PC-9 (cell line): ENCODE results near the gene CLASP1. TPM values are rescaled to one million over a fixed set of nuclear protein-coding genes. Genes with fewer than 3 reads are reported as not detected.

Experiments
- BruUV-seq: library from RNA; stranded (reverse); fragments of 400-500 nt; replicated peaks from 2 replicates; lab custom pipeline; 2021; lab: Mats Ljungman, UMichigan
- CTCF ChIA-PET: fragments of 300-600 bp; sonication (Branson Sonifier 250); formaldehyde crosslinking; loops from one replicate; lab custom pipeline; 2022; ENCODE audit warnings: antibody characterized with exemption; lab: Charles Lee
- POLR2A ChIA-PET: fragments of 300-600 bp; sonication (Branson Sonifier 250); formaldehyde crosslinking; loops from one replicate; lab custom pipeline; 2022; ENCODE audit warnings: antibody characterized with exemption; ENCODE audit not compliant: unreplicated experiment; lab: Charles Lee
- DNase-seq, 2 experiments: peaks; one replicate each; pipeline versions ENCODE4 v3.0.0 to v3.0.0-alpha.2; 2015 to 2022; ENCODE audit warnings: mixed read lengths in 1 of 2
- H2AFZ ChIP-seq: fragments of 200-600 bp; sonication (generic); 2 replicates; pipeline ENCODE4 v1.8.1; 2017; ENCODE audit warnings: antibody characterized with exemption
- H3F3A ChIP-seq: fragments of 200-600 bp; sonication (generic); 2 replicates; pipeline ENCODE4 v1.8.1; 2017; ENCODE audit warnings: antibody characterized with exemption, mild to moderate bottlenecking, low read depth; ENCODE audit not compliant: insufficient read depth
- H3K27ac ChIP-seq: fragments of 200-600 bp; sonication (generic); 2 replicates; pipeline ENCODE4 v1.6.1; 2016; ENCODE audit warnings: mixed run types
- H3K27me3 ChIP-seq: fragments of 200-600 bp; sonication (generic); 2 replicates; pipeline ENCODE4 v1.6.1; 2016; ENCODE audit warnings: low read depth, mixed run types; ENCODE audit not compliant: insufficient read depth
- H3K36me3 ChIP-seq: fragments of 200-600 bp; sonication (generic); 2 replicates; pipeline ENCODE4 v1.6.1; 2016; ENCODE audit warnings: low read depth, mixed run types
- H3K4me1 ChIP-seq: fragments of 200-600 bp; sonication (generic); replicated peaks from 2 replicates; pipeline ENCODE4 v1.6.1; 2016; ENCODE audit warnings: mixed run types; ENCODE audit not compliant: insufficient read depth
- H3K4me2 ChIP-seq: fragments of 200-600 bp; sonication (generic); 2 replicates; pipeline ENCODE4 v1.6.1; 2017; ENCODE audit warnings: mixed run types
- H3K4me3 ChIP-seq: fragments of 200-600 bp; sonication (generic); 2 replicates; pipeline ENCODE4 v1.6.1; 2016; ENCODE audit warnings: mixed run types
- H3K79me2 ChIP-seq: fragments of 200-600 bp; sonication (generic); 2 replicates; pipeline ENCODE4 v1.6.1; 2017; ENCODE audit warnings: low read depth, mixed run types
- H3K9me2 ChIP-seq: fragments of 200-600 bp; sonication (generic); 2 replicates; pipeline ENCODE4 v1.8.1; 2017; ENCODE audit warnings: mild to moderate bottlenecking; ENCODE audit not compliant: insufficient read depth
- H3K9me3 ChIP-seq: fragments of 200-600 bp; sonication (generic); 2 replicates; pipeline ENCODE4 v1.8.1; 2016; ENCODE audit warnings: low read depth; ENCODE audit not compliant: insufficient read depth
- H4K20me1 ChIP-seq: fragments of 200-600 bp; sonication (generic); 2 replicates; pipeline ENCODE4 v1.8.1; 2017; ENCODE audit not compliant: insufficient read depth
- EZH2 ChIP-seq: fragments of 200-600 bp; sonication (generic); IDR thresholded peaks from 2 replicates; pipeline ENCODE4 v1.8.0; 2017; ENCODE audit warnings: antibody characterized with exemption, low read depth
- intact Hi-C: fragments of 100-400 bp; cut with micrococcal nuclease; formaldehyde crosslinking; loops from one replicate; pipeline ENCODE4 v1.10.0; 2022; ENCODE audit not compliant: unreplicated experiment
- total RNA-seq: library from RNA; stranded (reverse); gene quantifications from 2 replicates; pipeline ENCODE4 v1.2.3, GENCODE V29; 2021
- TF ChIP-seq, protein P1 (sequence below): fragments of 200-600 bp; sonication (generic); conservative IDR thresholded peaks from 2 replicates; pipeline ENCODE4 v1.6.1; 2017; ENCODE audit warnings: mixed run types, antibody characterized with exemption, mild to moderate bottlenecking, moderate library complexity

CLASP1 gene
- total RNA-seq, 1 experiment from 2014 or later = 61.8 TPM

DNA sequence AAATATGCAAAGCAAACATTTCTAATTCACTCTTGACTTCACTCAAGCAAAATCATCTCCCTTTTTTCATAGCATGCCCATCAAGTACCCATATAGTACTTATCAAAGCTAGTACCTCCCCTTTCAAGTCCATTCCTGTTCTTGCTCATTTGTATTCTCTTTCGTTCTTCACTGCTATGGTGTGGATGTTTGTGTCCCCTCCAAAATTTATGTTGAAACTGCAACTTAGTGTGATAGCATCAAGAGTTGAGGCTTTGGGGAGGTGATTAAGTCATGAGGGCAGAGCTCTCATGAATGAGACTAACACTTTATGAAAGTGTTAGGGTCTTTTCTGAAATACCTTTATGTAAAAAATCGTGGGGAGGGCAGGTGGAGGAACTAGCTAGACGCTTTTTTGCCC, 65.7 kb downstream of the CLASP1 start:
- H2AFZ ChIP-seq = no peak overlapping the region
- no peaks in the 10 kb centered on the region for H3K27me3 ChIP-seq
- intact Hi-C loops = no loop called here
- H3F3A ChIP-seq = no peaks in the 10 kb centered on the region
- no peak overlapping the region for H3K27ac ChIP-seq
- BruUV-seq = no TSS peak
- no peak overlapping the region for H3K4me3 ChIP-seq
- no peaks in the 10 kb centered on the region for H3K79me2 ChIP-seq
- no peak overlapping the region for H3K4me2 ChIP-seq
- H3K4me1 ChIP-seq = no peaks in the 10 kb centered on the region
- H3K36me3 ChIP-seq = no peaks in the 10 kb centered on the region
- ChIA-PET POLR2A (no interaction called here), CTCF (no interaction called here)
- no peaks in the 10 kb centered on the region for H3K9me2 ChIP-seq
- H4K20me1 ChIP-seq = peaks cover 9% of the 10 kb centered on the region
- DNase-seq = no peak
- TF ChIP-seq, protein P1, sequence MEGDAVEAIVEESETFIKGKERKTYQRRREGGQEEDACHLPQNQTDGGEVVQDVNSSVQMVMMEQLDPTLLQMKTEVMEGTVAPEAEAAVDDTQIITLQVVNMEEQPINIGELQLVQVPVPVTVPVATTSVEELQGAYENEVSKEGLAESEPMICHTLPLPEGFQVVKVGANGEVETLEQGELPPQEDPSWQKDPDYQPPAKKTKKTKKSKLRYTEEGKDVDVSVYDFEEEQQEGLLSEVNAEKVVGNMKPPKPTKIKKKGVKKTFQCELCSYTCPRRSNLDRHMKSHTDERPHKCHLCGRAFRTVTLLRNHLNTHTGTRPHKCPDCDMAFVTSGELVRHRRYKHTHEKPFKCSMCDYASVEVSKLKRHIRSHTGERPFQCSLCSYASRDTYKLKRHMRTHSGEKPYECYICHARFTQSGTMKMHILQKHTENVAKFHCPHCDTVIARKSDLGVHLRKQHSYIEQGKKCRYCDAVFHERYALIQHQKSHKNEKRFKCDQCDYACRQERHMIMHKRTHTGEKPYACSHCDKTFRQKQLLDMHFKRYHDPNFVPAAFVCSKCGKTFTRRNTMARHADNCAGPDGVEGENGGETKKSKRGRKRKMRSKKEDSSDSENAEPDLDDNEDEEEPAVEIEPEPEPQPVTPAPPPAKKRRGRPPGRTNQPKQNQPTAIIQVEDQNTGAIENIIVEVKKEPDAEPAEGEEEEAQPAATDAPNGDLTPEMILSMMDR = no peak
- TF ChIP-seq EZH2 = no peak
- no peaks in the 10 kb centered on the region for H3K9me3 ChIP-seq

DNA sequence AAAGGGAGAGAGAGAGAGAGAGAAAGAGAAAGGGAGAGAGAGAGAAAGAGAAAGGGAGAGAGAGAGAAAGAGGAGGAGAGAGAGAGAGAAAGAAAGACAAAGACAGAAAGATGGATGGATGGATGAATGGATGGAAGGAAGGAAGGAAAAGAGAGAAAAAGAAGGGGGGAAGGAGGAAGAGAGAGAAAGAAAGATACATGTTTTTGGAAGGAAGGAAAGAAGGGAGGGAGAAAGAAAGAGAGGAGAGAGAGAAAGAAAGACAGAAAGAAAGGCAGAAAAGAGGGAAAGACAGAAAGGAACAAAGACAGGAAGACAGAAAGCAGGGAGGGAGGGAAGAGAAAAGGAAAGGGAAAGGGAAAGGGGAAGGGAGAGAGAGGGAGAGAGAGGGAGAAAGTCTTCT, 67.0 kb downstream of the CLASP1 start:
- no TSS peak for BruUV-seq
- Histone ChIP-seq H3K4me1 (no peaks in the 10 kb centered on the region), H3K9me2 (no peaks in the 10 kb centered on the region), H3K27me3 (no peaks in the 10 kb centered on the region), H2AFZ (no peak overlapping the region), H3K27ac (no peak overlapping the region), H3F3A (no peaks in the 10 kb centered on the region), H3K36me3 (no peaks in the 10 kb centered on the region), H3K4me3 (no peak overlapping the region), H3K79me2 (no peaks in the 10 kb centered on the region), H3K4me2 (no peak overlapping the region), H3K9me3 (no peaks in the 10 kb centered on the region), H4K20me1 (peaks cover 9% of the 10 kb centered on the region)
- POLR2A ChIA-PET = no interaction called here
- TF ChIP-seq, protein P1 = no peak
- CTCF ChIA-PET = no interaction called here
- intact Hi-C loops = no loop called here
- DNase-seq = no peak

DNA sequence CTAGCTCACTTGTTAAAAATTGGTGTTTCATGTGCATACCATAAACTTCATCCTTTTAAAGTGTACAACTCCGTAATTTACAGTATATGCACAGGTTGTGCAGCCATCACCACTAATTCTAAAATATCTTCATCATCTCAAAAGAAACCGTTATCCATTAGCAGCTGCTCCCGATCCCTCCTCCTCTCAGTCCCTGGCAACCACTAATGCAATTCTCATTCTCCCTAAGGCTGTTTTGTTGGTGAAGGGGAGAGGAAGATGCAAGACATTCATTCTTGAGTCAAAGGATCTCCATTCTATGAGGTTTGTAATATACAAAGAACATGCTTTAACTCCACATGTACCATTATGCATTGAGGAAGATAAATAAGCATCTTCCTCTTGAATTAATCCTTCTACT, 70.0 kb downstream of the CLASP1 start:
- Histone ChIP-seq H3F3A (0 out of 2 replicates have a peak, but pooled peaks cover under 1% of the 10 kb centered on the region), H2AFZ (no peak overlapping the region), H3K4me1 (no peaks in the 10 kb centered on the region), H3K27ac (no peak overlapping the region), H3K36me3 (no peaks in the 10 kb centered on the region), H3K79me2 (0 out of 2 replicates have a peak, but pooled peaks cover 10% of the 10 kb centered on the region), H4K20me1 (peaks cover 9% of the 10 kb centered on the region), H3K27me3 (no peaks in the 10 kb centered on the region), H3K9me2 (no peaks in the 10 kb centered on the region), H3K4me3 (no peak overlapping the region), H3K4me2 (no peak overlapping the region), H3K9me3 (no peaks in the 10 kb centered on the region)
- intact Hi-C loops = no loop called here
- no TSS peak for BruUV-seq
- no peak for TF ChIP-seq EZH2
- TF ChIP-seq, protein P1 = no peak
- CTCF ChIA-PET = no interaction called here
- DNase-seq = no peak
- POLR2A ChIA-PET = no interaction called here
